SK-N-SH (cell line): ENCODE results near the gene PTPRG. TPM values are rescaled to one million over a fixed set of nuclear protein-coding genes. Genes with fewer than 3 reads are reported as not detected.

Experiments used
- CTCF ChIA-PET: fragments of 300-600, 350-600 bp; formaldehyde crosslinking; extraction: SDS; loops from one replicate; lab custom pipeline; 2021; lab: Yijun Ruan, JAX
- POLR2A ChIA-PET: fragments of 350-600 bp; sonication (Branson Sonifier 250); formaldehyde crosslinking; extraction: SDS; loops from one replicate; lab custom pipeline; 2020; ENCODE audit warnings: antibody characterized with exemption, inconsistent platforms; lab: Yijun Ruan, JAX
- DNase-seq: peaks from one replicate; pipeline ENCODE4 v3.0.0; 2012
- H2AFZ ChIP-seq: fragments of 200-600 bp; sonication (generic); 2 replicates; pipeline ENCODE4 v1.8.1; 2016; ENCODE audit warnings: antibody characterized with exemption, mild to moderate bottlenecking, low read depth
- H3F3A ChIP-seq: fragments of 200-600 bp; sonication (generic); replicated peaks from 2 replicates; pipeline ENCODE3; 2016; ENCODE audit warnings: antibody characterized with exemption, mild to moderate bottlenecking; ENCODE audit not compliant: insufficient read depth
- H3K27ac ChIP-seq, 2 experiments: fragments of 200-500 bp in 1 of 2; fragments of 200-600 bp in 1 of 2; sonication (Bioruptor generic) in 1 of 2; sonication (generic), shearing (Covaris generic) in 1 of 2; 2 replicates each; pipeline versions ENCODE4 v1.5.1 to v1.6.1; 2014 to 2016; ENCODE audit warnings: low read depth in 2 of 2, inconsistent platforms in 1 of 2, low read length in 1 of 2, mild to moderate bottlenecking in 1 of 2, mixed read lengths in 1 of 2
- H3K27me3 ChIP-seq: fragments of 200-600 bp; sonication (generic), shearing (Covaris generic); 2 replicates; pipeline ENCODE4 v1.6.1; 2016; ENCODE audit warnings: mixed run types; ENCODE audit not compliant: insufficient read depth
- H3K36me3 ChIP-seq, 2 experiments: fragments of 200-500 bp in 1 of 2; fragments of 200-600 bp in 1 of 2; sonication (Bioruptor generic) in 1 of 2; sonication (generic) in 1 of 2; replicated peaks in 1 of 2; 2 replicates each; pipeline versions ENCODE3 to v1.5.1; 2014 to 2016; ENCODE audit warnings: low read length in 1 of 2, mild to moderate bottlenecking in 1 of 2; ENCODE audit not compliant: insufficient read depth in 2 of 2, control insufficient read depth in 1 of 2
- H3K4me1 ChIP-seq, 2 experiments: fragments of 200-500 bp in 1 of 2; fragments of 200-600 bp in 1 of 2; sonication (Bioruptor generic) in 1 of 2; sonication (generic), shearing (Covaris generic) in 1 of 2; 2 replicates each; pipeline versions ENCODE4 v1.5.1 to v1.6.1; 2014 to 2016; ENCODE audit warnings: low read depth in 1 of 2, low read length in 1 of 2, mixed run types in 1 of 2; ENCODE audit not compliant: insufficient read depth in 2 of 2, control insufficient read depth in 1 of 2
- H3K4me2 ChIP-seq: fragments of 200-600 bp; sonication (generic), shearing (Covaris generic); 2 replicates; pipeline ENCODE4 v1.6.1; 2017; ENCODE audit warnings: mixed run types
- H3K4me3 ChIP-seq, 2 experiments: fragments of 200-500 bp in 1 of 2; fragments of 200-600 bp in 1 of 2; sonication (Bioruptor generic) in 1 of 2; sonication (generic), shearing (Covaris generic) in 1 of 2; 2 replicates each; pipeline versions ENCODE4 v1.5.1 to v1.8.1; 2014 to 2016; ENCODE audit warnings: low read depth in 2 of 2, inconsistent platforms in 1 of 2, low read length in 1 of 2, mild to moderate bottlenecking in 1 of 2, mixed read lengths in 1 of 2, moderate library complexity in 1 of 2
- H3K79me2 ChIP-seq: fragments of 200-600 bp; sonication (generic); 2 replicates; pipeline ENCODE4 v1.8.1; 2017; ENCODE audit warnings: mild to moderate bottlenecking; ENCODE audit not compliant: insufficient read depth
- H3K9ac ChIP-seq: fragments of 200-600 bp; sonication (generic); 2 replicates; pipeline ENCODE4 v1.6.1; 2017; ENCODE audit warnings: mixed run types
- H3K9me2 ChIP-seq: fragments of 200-600 bp; sonication (generic); 2 replicates; pipeline ENCODE4 v1.6.1; 2017; ENCODE audit warnings: mixed run types
- H3K9me3 ChIP-seq: fragments of 200-600 bp; sonication (generic); 2 replicates; pipeline ENCODE4 v1.6.1; 2017; ENCODE audit warnings: mixed run types, mild to moderate bottlenecking, moderate library complexity
- H4K20me1 ChIP-seq: fragments of 200-600 bp; sonication (generic); 2 replicates; pipeline ENCODE4 v1.6.1; 2017; ENCODE audit warnings: mild to moderate bottlenecking, mixed run types; ENCODE audit not compliant: insufficient read depth
- CHD2 ChIP-seq: fragments of 150-350 bp; IDR thresholded peaks from 2 replicates; pipeline ENCODE4 v1.6.1; 2018; ENCODE audit warnings: low read length; ENCODE audit not compliant: partially characterized antibody
- ELF1 ChIP-seq: IDR thresholded peaks from 2 replicates; pipeline ENCODE4 v1.4.0; 2012
- EP300 ChIP-seq, 2 experiments: IDR thresholded peaks; 2 replicates each; pipeline versions ENCODE4 v1.4.0 to v1.6.1; 2012; ENCODE audit warnings: borderline replicate concordance in 1 of 2, low read depth in 1 of 2, low read length in 1 of 2
- EZH2phosphoT487 ChIP-seq: fragments of 200-600 bp; sonication (generic); IDR thresholded peaks from 2 replicates; pipeline ENCODE4 v1.6.1; 2017; ENCODE audit warnings: low read depth, mixed run types, mild to moderate bottlenecking, antibody characterized with exemption, moderate library complexity, borderline replicate concordance
- FOSL2 ChIP-seq: IDR thresholded peaks from 2 replicates; pipeline ENCODE4 v1.4.0; 2012; ENCODE audit warnings: low read depth, mild to moderate bottlenecking, moderate library complexity, borderline replicate concordance
- FOXJ3 ChIP-seq: sonication (generic); formaldehyde crosslinking; IDR thresholded peaks from 2 replicates; pipeline ENCODE4 v1.5.1; 2020; ENCODE audit warnings: mild to moderate bottlenecking, missing genetic modification reagents
- FOXM1 ChIP-seq: IDR thresholded peaks from 2 replicates; pipeline ENCODE4 v1.4.0; 2012; ENCODE audit warnings: low read depth, mild to moderate bottlenecking
- GABPA ChIP-seq: IDR thresholded peaks from 2 replicates; pipeline ENCODE4 v1.4.0; 2012; ENCODE audit warnings: low read depth, mild to moderate bottlenecking
- JUND ChIP-seq: IDR thresholded peaks from 2 replicates; pipeline ENCODE4 v1.4.0; 2012
- MEF2A ChIP-seq: IDR thresholded peaks from 2 replicates; pipeline ENCODE4 v1.4.0; 2012; ENCODE audit warnings: low read depth, borderline replicate concordance
- POLR2AphosphoS5 ChIP-seq: IDR thresholded peaks from 2 replicates; pipeline ENCODE4 v1.6.1; 2012; ENCODE audit warnings: low read depth, low read length
- SIN3A ChIP-seq: IDR thresholded peaks from 2 replicates; pipeline ENCODE4 v1.6.1; 2012; ENCODE audit warnings: low read depth, mild to moderate bottlenecking, low read length, moderate library complexity, borderline replicate concordance
- SMC3 ChIP-seq: IDR thresholded peaks from 2 replicates; pipeline ENCODE4 v1.6.1; 2012; ENCODE audit warnings: low read depth, low read length, improper control_type of control experiment
- TAF1 ChIP-seq: IDR thresholded peaks from 2 replicates; pipeline ENCODE4 v1.6.1; 2012; ENCODE audit warnings: low read depth, mild to moderate bottlenecking, low read length, moderate library complexity, borderline replicate concordance
- TEAD4 ChIP-seq: IDR thresholded peaks from 2 replicates; pipeline ENCODE4 v1.4.0; 2012; ENCODE audit warnings: mild to moderate bottlenecking, borderline replicate concordance; ENCODE audit not compliant: insufficient read depth
- WGBS: methylation state at CpG from one replicate; pipeline ENCODE4 v1.1.6; 2017; ENCODE audit warnings: low lambda C conversion rate; 5-methylcytosine and 5-hydroxymethylcytosine counted together
- polyA plus RNA-seq, 3 experiments: library from polyadenylated mRNA; depleted of rRNA; stranded (reverse); fragments of >200 nt; gene quantifications; 2 replicates each; pipeline ENCODE4 v1.2.3, GENCODE V29; 2012
- TF ChIP-seq, protein P1 (sequence below): IDR thresholded peaks from 2 replicates; pipeline ENCODE4 v1.4.0; 2012; ENCODE audit warnings: low read depth
- TF ChIP-seq, protein P2 (sequence below): fragments of 200-600 bp; sonication (generic); IDR thresholded peaks from 2 replicates; pipeline ENCODE4 v1.6.1; 2017; ENCODE audit warnings: antibody characterized with exemption, mild to moderate bottlenecking, moderate library complexity
- TF ChIP-seq, protein P3 (sequence below): IDR thresholded peaks from 2 replicates; pipeline ENCODE4 v1.6.1; 2012; ENCODE audit warnings: mild to moderate bottlenecking, low read depth, low read length, moderate library complexity
- TF ChIP-seq, protein P4 (sequence below): IDR thresholded peaks from 2 replicates; pipeline ENCODE4; 2012

The PTPRG gene
- polyA plus RNA-seq, 1 of the 3 experiments (the other 2 are of a cell fraction), result 14.1 TPM

DNA sequence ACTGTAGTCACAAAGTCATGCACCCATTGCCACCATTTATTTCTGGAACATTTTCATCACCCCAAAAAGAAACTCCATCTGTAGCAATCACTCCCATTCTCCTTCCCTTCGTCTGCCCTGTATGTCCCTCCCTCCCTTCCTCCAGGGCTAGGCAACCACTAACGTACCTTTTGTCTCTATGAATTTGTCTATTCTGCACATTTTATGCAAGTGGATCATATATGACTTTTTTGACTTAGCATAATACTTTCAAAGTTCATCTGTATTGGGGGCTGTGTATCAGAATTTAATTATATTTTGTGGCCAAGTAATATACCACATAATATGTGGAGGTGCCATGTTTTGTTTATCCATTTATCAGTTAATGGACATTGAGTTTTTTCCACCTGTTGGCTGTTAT, 610.4 kb downstream of the PTPRG start:
- no peak for TF ChIP-seq ELF1
- TF ChIP-seq, protein P1, sequence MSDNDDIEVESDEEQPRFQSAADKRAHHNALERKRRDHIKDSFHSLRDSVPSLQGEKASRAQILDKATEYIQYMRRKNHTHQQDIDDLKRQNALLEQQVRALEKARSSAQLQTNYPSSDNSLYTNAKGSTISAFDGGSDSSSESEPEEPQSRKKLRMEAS, result no peak
- TF ChIP-seq JUND, result no peak
- no peak for TF ChIP-seq EZH2phosphoT487
- no peak for TF ChIP-seq SIN3A
- no peak for TF ChIP-seq TEAD4
- no peak for TF ChIP-seq FOXJ3
- no peak for TF ChIP-seq EP300 (IDR thresholded peaks at IDR 0.05; ENCODE audit: borderline replicate concordance in 1 of 2, low read depth in 1 of 2, low read length in 1 of 2)
- TF ChIP-seq, protein P2, sequence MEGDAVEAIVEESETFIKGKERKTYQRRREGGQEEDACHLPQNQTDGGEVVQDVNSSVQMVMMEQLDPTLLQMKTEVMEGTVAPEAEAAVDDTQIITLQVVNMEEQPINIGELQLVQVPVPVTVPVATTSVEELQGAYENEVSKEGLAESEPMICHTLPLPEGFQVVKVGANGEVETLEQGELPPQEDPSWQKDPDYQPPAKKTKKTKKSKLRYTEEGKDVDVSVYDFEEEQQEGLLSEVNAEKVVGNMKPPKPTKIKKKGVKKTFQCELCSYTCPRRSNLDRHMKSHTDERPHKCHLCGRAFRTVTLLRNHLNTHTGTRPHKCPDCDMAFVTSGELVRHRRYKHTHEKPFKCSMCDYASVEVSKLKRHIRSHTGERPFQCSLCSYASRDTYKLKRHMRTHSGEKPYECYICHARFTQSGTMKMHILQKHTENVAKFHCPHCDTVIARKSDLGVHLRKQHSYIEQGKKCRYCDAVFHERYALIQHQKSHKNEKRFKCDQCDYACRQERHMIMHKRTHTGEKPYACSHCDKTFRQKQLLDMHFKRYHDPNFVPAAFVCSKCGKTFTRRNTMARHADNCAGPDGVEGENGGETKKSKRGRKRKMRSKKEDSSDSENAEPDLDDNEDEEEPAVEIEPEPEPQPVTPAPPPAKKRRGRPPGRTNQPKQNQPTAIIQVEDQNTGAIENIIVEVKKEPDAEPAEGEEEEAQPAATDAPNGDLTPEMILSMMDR, result no peak
- no peak for TF ChIP-seq FOSL2
- TF ChIP-seq, protein P3, sequence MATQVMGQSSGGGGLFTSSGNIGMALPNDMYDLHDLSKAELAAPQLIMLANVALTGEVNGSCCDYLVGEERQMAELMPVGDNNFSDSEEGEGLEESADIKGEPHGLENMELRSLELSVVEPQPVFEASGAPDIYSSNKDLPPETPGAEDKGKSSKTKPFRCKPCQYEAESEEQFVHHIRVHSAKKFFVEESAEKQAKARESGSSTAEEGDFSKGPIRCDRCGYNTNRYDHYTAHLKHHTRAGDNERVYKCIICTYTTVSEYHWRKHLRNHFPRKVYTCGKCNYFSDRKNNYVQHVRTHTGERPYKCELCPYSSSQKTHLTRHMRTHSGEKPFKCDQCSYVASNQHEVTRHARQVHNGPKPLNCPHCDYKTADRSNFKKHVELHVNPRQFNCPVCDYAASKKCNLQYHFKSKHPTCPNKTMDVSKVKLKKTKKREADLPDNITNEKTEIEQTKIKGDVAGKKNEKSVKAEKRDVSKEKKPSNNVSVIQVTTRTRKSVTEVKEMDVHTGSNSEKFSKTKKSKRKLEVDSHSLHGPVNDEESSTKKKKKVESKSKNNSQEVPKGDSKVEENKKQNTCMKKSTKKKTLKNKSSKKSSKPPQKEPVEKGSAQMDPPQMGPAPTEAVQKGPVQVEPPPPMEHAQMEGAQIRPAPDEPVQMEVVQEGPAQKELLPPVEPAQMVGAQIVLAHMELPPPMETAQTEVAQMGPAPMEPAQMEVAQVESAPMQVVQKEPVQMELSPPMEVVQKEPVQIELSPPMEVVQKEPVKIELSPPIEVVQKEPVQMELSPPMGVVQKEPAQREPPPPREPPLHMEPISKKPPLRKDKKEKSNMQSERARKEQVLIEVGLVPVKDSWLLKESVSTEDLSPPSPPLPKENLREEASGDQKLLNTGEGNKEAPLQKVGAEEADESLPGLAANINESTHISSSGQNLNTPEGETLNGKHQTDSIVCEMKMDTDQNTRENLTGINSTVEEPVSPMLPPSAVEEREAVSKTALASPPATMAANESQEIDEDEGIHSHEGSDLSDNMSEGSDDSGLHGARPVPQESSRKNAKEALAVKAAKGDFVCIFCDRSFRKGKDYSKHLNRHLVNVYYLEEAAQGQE, result no peak
- Histone ChIP-seq H2AFZ (no peak overlapping the region), H3K9ac (no peak overlapping the region), H3K27ac (no peak overlapping the region), H3K9me3 (0 out of 2 replicates have a peak, but pooled peaks cover 5% of the 10 kb centered on the region), H3K27me3 (no peaks in the 10 kb centered on the region), H3K4me1 (peaks cover 0 to 5% of the 10 kb centered on the region in 2 experiments; a peak in 2 of 4 replicates), H3K36me3 (no peaks in the 10 kb centered on the region), H3K79me2 (no peaks in the 10 kb centered on the region), H3F3A (peaks cover 27% of the 10 kb centered on the region), H3K4me2 (no peak overlapping the region), H3K4me3 (no peak overlapping the region), H3K9me2 (no peaks in the 10 kb centered on the region), H4K20me1 (no peaks in the 10 kb centered on the region)
- WGBS, result 93% methylated on average over 2 of the region's 2 CpGs
- no peak for DNase-seq
- ChIA-PET POLR2A (no interaction called here), CTCF (interaction anchor here (0.7 to 4.0 kb wide), 2 partner anchors 313 to 653 kb away, joined by 3 to 20 read pairs; no protein-coding TSS in a partner anchor)

DNA sequence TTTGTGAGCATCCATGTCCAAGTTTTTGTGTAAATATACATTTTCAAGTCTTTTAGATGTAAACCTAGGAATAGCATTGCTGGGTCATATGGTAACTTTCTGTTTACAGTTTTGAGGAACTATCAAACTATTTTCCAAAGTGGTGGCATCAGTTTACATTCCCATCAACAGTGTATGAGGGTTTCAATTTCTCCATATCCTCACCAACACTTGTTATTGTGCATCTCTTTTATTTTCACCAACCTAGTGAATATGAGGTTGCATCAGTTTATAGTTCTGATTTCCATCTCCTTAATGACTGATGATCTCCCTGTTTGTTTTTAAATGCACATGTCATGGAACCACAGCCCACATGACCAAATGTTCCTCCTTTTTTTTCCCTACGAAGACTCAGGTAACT, 610.8 kb downstream of the PTPRG start:
- 100% methylated on average over 1 of the region's 1 CpG for WGBS
- POLR2A ChIA-PET, result no interaction called here
- CTCF ChIA-PET, result interaction anchor here (0.7 kb wide), 1 partner anchor 653 kb away, joined by 3 read pairs; no protein-coding TSS in a partner anchor
- TF ChIP-seq TEAD4, result no peak
- no peak for TF ChIP-seq GABPA
- no peak for TF ChIP-seq MEF2A
- TF ChIP-seq SIN3A, result no peak
- no peak for TF ChIP-seq FOXJ3
- TF ChIP-seq EZH2phosphoT487, result no peak
- TF ChIP-seq, protein P4, sequence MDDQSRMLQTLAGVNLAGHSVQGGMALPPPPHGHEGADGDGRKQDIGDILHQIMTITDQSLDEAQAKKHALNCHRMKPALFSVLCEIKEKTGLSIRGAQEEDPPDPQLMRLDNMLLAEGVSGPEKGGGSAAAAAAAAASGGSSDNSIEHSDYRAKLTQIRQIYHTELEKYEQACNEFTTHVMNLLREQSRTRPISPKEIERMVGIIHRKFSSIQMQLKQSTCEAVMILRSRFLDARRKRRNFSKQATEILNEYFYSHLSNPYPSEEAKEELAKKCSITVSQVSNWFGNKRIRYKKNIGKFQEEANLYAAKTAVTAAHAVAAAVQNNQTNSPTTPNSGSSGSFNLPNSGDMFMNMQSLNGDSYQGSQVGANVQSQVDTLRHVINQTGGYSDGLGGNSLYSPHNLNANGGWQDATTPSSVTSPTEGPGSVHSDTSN, result no peak
- TF ChIP-seq FOXM1, result no peak
- TF ChIP-seq SMC3, result no peak
- no peak for TF ChIP-seq POLR2AphosphoS5
- TF ChIP-seq, protein P2, result no peak
- no peak for TF ChIP-seq CHD2
- no peak for TF ChIP-seq TAF1

More for the DNA sequence above, 610.8 kb downstream of the PTPRG start:
- Histone ChIP-seq H4K20me1 (no peaks in the 10 kb centered on the region), H2AFZ (no peak overlapping the region), H3K27me3 (no peaks in the 10 kb centered on the region), H3K36me3 (no peaks in the 10 kb centered on the region), H3K4me1 (peaks cover 0 to 5% of the 10 kb centered on the region in 2 experiments; a peak in 2 of 4 replicates), H3F3A (peaks cover 23% of the 10 kb centered on the region), H3K9me3 (0 out of 2 replicates have a peak, but pooled peaks cover 5% of the 10 kb centered on the region), H3K9ac (no peak overlapping the region), H3K27ac (no peak overlapping the region), H3K4me3 (no peak overlapping the region), H3K4me2 (no peak overlapping the region), H3K9me2 (no peaks in the 10 kb centered on the region), H3K79me2 (no peaks in the 10 kb centered on the region)
- DNase-seq, result no peak
